Body of pancreas (tissue), 4 donors: ENCODE data around the gene VASP. TPM values are rescaled to one million over a fixed set of nuclear protein-coding genes. Genes with fewer than 3 reads are reported as not detected.

Source experiments
- ATAC-seq: fragments of 150-250 bp; one replicate; pipeline ENCODE4 v1.9.1; 2016
- DNase-seq, 4 donors: peaks; one replicate each; pipeline ENCODE4 v3.0.0-alpha.2; 2019
- H3K27ac ChIP-seq, 4 donors: fragments of 200-600 bp; sonication (generic); 1 replicate in 3 of 4; 2 replicates in 1 of 4; pipeline versions ENCODE4 v1.5.1 to v1.6.1; 2016 to 2019; ENCODE audit warnings: mild to moderate bottlenecking in 1 of 4, mixed read lengths in 1 of 4, moderate library complexity in 1 of 4
- H3K27me3 ChIP-seq, 2 donors: fragments of 200-600 bp; sonication (generic); one replicate each; pipeline ENCODE4 v1.6.0; 2016; ENCODE audit warnings: mild to moderate bottlenecking in 1 of 2
- H3K36me3 ChIP-seq, 2 donors: fragments of 200-600 bp; sonication (generic); replicated peaks in 1 of 2; 2 replicates each; pipeline ENCODE4 v1.5.1; 2016; ENCODE audit warnings: low read depth in 2 of 2; ENCODE audit not compliant: insufficient read depth in 1 of 2
- H3K4me1 ChIP-seq: fragments of 200-600 bp; sonication (generic); one replicate; pipeline ENCODE4 v1.6.0; 2016
- H3K4me3 ChIP-seq, 2 donors: fragments of 200-600 bp; sonication (generic); 1 replicate in 1 of 2; 2 replicates in 1 of 2; pipeline ENCODE4 v1.5.1; 2016 to 2019
- H3K9me3 ChIP-seq, 3 donors: fragments of 200-600 bp; sonication (generic); 1 replicate in 2 of 3; 2 replicates in 1 of 3; pipeline ENCODE4 v1.5.1; 2016
- CTCF ChIP-seq, 7 experiments: fragments of 450-650 bp in 4 of 7; fragments of 200-600 bp in 3 of 7; sonication (generic) in 3 of 7; IDR thresholded peaks; one replicate each; pipeline ENCODE4 v1.5.1; 2016 to 2019; ENCODE audit warnings: antibody characterized with exemption in 7 of 7
- POLR2A ChIP-seq, 3 donors: fragments of 450-650 bp; IDR thresholded peaks; one replicate each; pipeline ENCODE4 v1.6.1; 2016; ENCODE audit warnings: antibody characterized with exemption in 3 of 3, mild to moderate bottlenecking in 2 of 3
- WGBS, 2 donors: methylation state at CpG; one replicate each; pipeline ENCODE4 v1.1.5; 2017; 5-methylcytosine and 5-hydroxymethylcytosine counted together
- intact Hi-C: fragments of 100-400 bp; cut with DNase I; formaldehyde crosslinking; loops from one replicate; pipeline ENCODE4 v1.15.1; 2023
- total RNA-seq, 2 donors: library from RNA; depleted of rRNA; stranded (reverse); fragments of >200 nt; gene quantifications; one replicate each; pipeline ENCODE4 v1.1.0, GENCODE V29; 2016

VASP gene
- total RNA-seq, 2 donors from 2014 or later: 27.0 to 29.7 TPM

- no peak for TF ChIP-seq POLR2A (IDR thresholded peaks at IDR 0.05)
- no peak for TF ChIP-seq CTCF (IDR thresholded peaks at IDR 0.05)
- Histone ChIP-seq H3K27ac (no peak overlapping the region), H3K36me3 (no peaks in the 10 kb centered on the region), H3K27me3 (no peaks in the 10 kb centered on the region), H3K4me3 (no peak overlapping the region), H3K9me3 (no peaks in the 10 kb centered on the region), H3K4me1 (peaks cover 25% of the 10 kb centered on the region)
- DNase-seq (no peak), ATAC-seq (no peak)
- WGBS, 2 donors: 83 to 92% methylated on average over 9 to 15 of the region's 15 CpGs
- intact Hi-C loops: no loop called here
Observed at GRCh38 chr19:45470762-45471081, 36.6 kb upstream of the VASP start.

DNA sequence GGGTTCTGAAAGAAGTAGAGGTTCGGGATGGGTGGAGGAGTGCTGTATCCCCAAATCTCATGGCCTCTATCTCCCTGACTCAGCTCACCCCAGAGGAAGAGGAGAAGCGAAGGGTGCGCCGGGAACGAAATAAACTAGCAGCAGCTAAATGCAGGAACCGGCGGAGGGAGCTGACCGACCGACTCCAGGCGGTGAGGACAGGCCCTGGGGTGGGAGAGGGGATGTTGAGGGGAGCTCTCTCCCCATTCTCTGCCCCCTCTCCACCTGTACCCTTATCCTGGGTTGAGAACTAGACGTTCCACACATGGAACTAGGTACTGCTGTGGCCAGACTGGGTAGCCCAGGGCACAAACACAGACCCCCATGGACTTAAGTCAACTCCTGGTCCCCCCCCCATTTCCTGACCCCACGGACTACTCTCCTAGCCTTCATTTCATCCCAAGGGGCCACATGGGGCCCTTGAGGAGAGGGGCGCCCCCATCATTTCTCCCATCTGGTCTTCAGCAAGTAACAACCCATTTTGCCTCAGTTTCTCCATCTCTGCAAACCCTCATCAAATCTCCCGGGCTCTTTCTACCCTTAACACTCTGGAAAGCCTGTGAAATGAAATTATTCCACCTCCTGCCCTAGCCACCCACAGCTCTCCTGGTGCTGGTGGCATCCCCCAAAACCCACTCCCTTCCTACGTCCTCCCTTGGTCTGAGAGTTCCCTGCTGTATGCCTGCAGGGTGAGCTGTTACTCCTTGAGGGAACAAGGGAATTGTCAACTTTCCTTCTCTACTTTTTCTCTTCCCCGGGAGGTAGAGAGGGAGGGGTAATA lies 36.0 kb upstream of the VASP start:
- H3K4me1 ChIP-seq: peaks cover 25% of the 10 kb centered on the region
- no peaks in the 10 kb centered on the region for H3K9me3 ChIP-seq
- WGBS, 2 donors: 76 to 81% methylated on average over 15 to 16 of the region's 16 CpGs
- ATAC-seq (no peak), DNase-seq (peak in 1 of 4 donors; percentile 30)
- no peak overlapping the region for H3K27ac ChIP-seq
- H3K36me3 ChIP-seq: no peaks in the 10 kb centered on the region
- intact Hi-C loops: no loop called here
- no peak for TF ChIP-seq POLR2A (IDR thresholded peaks at IDR 0.05)
- TF ChIP-seq CTCF (IDR thresholded peaks at IDR 0.05): no peak
- H3K4me3 ChIP-seq: no peak overlapping the region
- H3K27me3 ChIP-seq: no peaks in the 10 kb centered on the region

GRCh38 chr19:45471931-45472562 lies 35.2 kb upstream of the VASP start:
- Histone ChIP-seq H3K27ac (no peak overlapping the region), H3K4me1 (peaks cover 23% of the 10 kb centered on the region), H3K36me3 (no peaks in the 10 kb centered on the region), H3K9me3 (no peaks in the 10 kb centered on the region), H3K27me3 (no peaks in the 10 kb centered on the region), H3K4me3 (no peak overlapping the region)
- WGBS, 2 donors: 51 to 62% methylated on average over 7 of the region's 7 CpGs
- DNase-seq: no peak
- intact Hi-C loops: no loop called here
- no peak for ATAC-seq
- no peak for TF ChIP-seq CTCF (IDR thresholded peaks at IDR 0.05)
- TF ChIP-seq POLR2A (IDR thresholded peaks at IDR 0.05): no peak

DNA sequence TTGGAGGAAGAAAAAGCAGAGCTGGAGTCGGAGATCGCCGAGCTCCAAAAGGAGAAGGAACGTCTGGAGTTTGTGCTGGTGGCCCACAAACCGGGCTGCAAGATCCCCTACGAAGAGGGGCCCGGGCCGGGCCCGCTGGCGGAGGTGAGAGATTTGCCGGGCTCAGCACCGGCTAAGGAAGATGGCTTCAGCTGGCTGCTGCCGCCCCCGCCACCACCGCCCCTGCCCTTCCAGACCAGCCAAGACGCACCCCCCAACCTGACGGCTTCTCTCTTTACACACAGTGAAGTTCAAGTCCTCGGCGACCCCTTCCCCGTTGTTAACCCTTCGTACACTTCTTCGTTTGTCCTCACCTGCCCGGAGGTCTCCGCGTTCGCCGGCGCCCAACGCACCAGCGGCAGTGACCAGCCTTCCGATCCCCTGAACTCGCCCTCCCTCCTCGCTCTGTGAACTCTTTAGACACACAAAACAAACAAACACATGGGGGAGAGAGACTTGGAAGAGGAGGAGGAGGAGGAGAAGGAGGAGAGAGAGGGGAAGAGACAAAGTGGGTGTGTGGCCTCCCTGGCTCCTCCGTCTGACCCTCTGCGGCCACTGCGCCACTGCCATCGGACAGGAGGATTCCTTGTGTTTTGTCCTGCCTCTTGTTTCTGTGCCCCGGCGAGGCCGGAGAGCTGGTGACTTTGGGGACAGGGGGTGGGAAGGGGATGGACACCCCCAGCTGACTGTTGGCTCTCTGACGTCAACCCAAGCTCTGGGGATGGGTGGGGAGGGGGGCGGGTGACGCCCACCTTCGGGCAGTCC lies 34.5 kb upstream of the VASP start:
- Histone ChIP-seq H3K9me3 (no peaks in the 10 kb centered on the region), H3K4me3 (no peak overlapping the region), H3K4me1 (peaks cover 19% of the 10 kb centered on the region), H3K27me3 (no peaks in the 10 kb centered on the region), H3K36me3 (no peaks in the 10 kb centered on the region), H3K27ac (no peak overlapping the region)
- DNase-seq (peak in 1 of 4 donors; percentile 32), ATAC-seq (no peak)
- intact Hi-C loops: no loop called here
- TF ChIP-seq CTCF (IDR thresholded peaks at IDR 0.05): no peak
- TF ChIP-seq POLR2A (IDR thresholded peaks at IDR 0.05): no peak
- 23 to 26% methylated on average over 40 to 44 of the region's 44 CpGs for WGBS, 2 donors
